GM18526 (cell line): ENCODE results near the gene FAM228B.

Experiments used
- POLR2A ChIP-seq: IDR thresholded peaks from 3 replicates; pipeline ENCODE4 v1.6.1; 2011; ENCODE audit not compliant: insufficient read length; ENCODE audit errors: extremely low read depth

Gene FAM228B

GRCh38 chr2:24123922-24124580, 782 bp downstream of the FAM228B start:
- TF ChIP-seq POLR2A, result no peak

- TF ChIP-seq POLR2A, result no peak
Measured at GRCh38 chr2:24125956-24126355, 2.7 kb downstream of the FAM228B start.

- TF ChIP-seq POLR2A, result no peak
Measured at GRCh38 chr2:24132543-24132942, 9.3 kb downstream of the FAM228B start.

- no peak for TF ChIP-seq POLR2A
Measured at GRCh38 chr2:24147364-24147763, 24.1 kb downstream of the FAM228B start.

GRCh38 chr2:24152413-24153197, 29.3 kb downstream of the FAM228B start:
- no peak for TF ChIP-seq POLR2A

- no peak for TF ChIP-seq POLR2A
Measured at GRCh38 chr2:24153478-24153877, 30.2 kb downstream of the FAM228B start.

GRCh38 chr2:24158131-24158530, 34.9 kb downstream of the FAM228B start:
- TF ChIP-seq POLR2A, result no peak

- no peak for TF ChIP-seq POLR2A
Measured at GRCh38 chr2:24159708-24160107, 36.4 kb downstream of the FAM228B start.

GRCh38 chr2:24160761-24161160, 37.5 kb downstream of the FAM228B start:
- no peak for TF ChIP-seq POLR2A

GRCh38 chr2:24162494-24162893, 39.2 kb downstream of the FAM228B start:
- TF ChIP-seq POLR2A, result no peak

- no peak for TF ChIP-seq POLR2A
Measured at GRCh38 chr2:24163186-24163585, 39.9 kb downstream of the FAM228B start.

GRCh38 chr2:24163601-24164000, 40.3 kb downstream of the FAM228B start:
- no peak for TF ChIP-seq POLR2A

GRCh38 chr2:24164416-24164973, 41.2 kb downstream of the FAM228B start:
- TF ChIP-seq POLR2A, result no peak

- no peak for TF ChIP-seq POLR2A
Measured at GRCh38 chr2:24169023-24169422, 45.8 kb downstream of the FAM228B start.

- no peak for TF ChIP-seq POLR2A
Measured at GRCh38 chr2:24174851-24175277, 51.6 kb downstream of the FAM228B start, which contains the start of gene FAM228A. Gene FAM228A (plus strand): TSS chr2:24175053. CDS start chr2:24175481, 428 bp downstream.

- no peak for TF ChIP-seq POLR2A
Measured at GRCh38 chr2:24175631-24176187, 52.4 kb downstream of the FAM228B start.

GRCh38 chr2:24176326-24176725, 53.1 kb downstream of the FAM228B start:
- no peak for TF ChIP-seq POLR2A

GRCh38 chr2:24179683-24180082, 56.4 kb downstream of the FAM228B start:
- TF ChIP-seq POLR2A, result no peak
